ENCODE results near the gene CNPY4.

- TF ChIP-seq POLR2A (IDR thresholded peaks at IDR 0.05) (no peak), CTCF (IDR thresholded peaks at IDR 0.05) (no peak)
Observed at GRCh38 chr7:100098913-100099312, 20.5 kb upstream of the CNPY4 start.

Measured in body of pancreas (tissue), 4 donors.